Keratinocyte (primary cell): ENCODE results near the gene F8. TPM values are rescaled to one million over a fixed set of nuclear protein-coding genes. Genes with fewer than 3 reads are reported as not detected.
"Not testable (repeated sequence)": the region's sequence is repeated elsewhere in the genome, so short reads cannot be mapped to it uniquely, and the experiment has no call there.

ENCODE experiments used
- DNase-seq: peaks from one replicate; pipeline ENCODE4 v3.0.0-alpha.2; 2011; ENCODE audit warnings: low read depth, missing footprints, low spot score
- FAIRE-seq: peaks from 2 replicates; lab custom pipeline; 2011; peaks lifted over from hg19 to GRCh38; lab: Jason Lieb, UNC
- H2AFZ ChIP-seq: 2 replicates; pipeline ENCODE4 v1.6.0; 2012; ENCODE audit warnings: low read length, control low read depth, inconsistent platforms; ENCODE audit not compliant: control insufficient read depth
- H3K27ac ChIP-seq: 2 replicates; pipeline ENCODE4 v1.5.1; 2011; ENCODE audit warnings: low read length; ENCODE audit not compliant: control insufficient read depth, insufficient read depth
- H3K27me3 ChIP-seq: 3 replicates; pipeline ENCODE4 v1.6.0; 2011; ENCODE audit warnings: low read length; ENCODE audit not compliant: control insufficient read depth, insufficient read depth; ENCODE audit errors: extremely low read depth
- H3K36me3 ChIP-seq, 2 experiments: 2 replicates in 1 of 2; 3 replicates in 1 of 2; pipeline ENCODE4 v1.5.1; 2011; ENCODE audit warnings: low read length in 2 of 2, mild to moderate bottlenecking in 1 of 2; ENCODE audit not compliant: control insufficient read depth in 2 of 2, insufficient read depth in 2 of 2; ENCODE audit errors: extremely low read depth in 1 of 2
- H3K4me1 ChIP-seq: 3 replicates; pipeline ENCODE4 v1.5.1; 2011; ENCODE audit warnings: low read length; ENCODE audit not compliant: control insufficient read depth, insufficient read depth; ENCODE audit errors: extremely low read depth
- H3K4me2 ChIP-seq: 3 replicates; pipeline ENCODE4 v1.6.0; 2011; ENCODE audit warnings: low read depth, low read length; ENCODE audit not compliant: control insufficient read depth, insufficient read depth; ENCODE audit errors: extremely low read depth
- H3K4me3 ChIP-seq, 3 experiments: fragments of 200-600 bp in 1 of 3; sonication (generic) in 1 of 3; 2 replicates in 2 of 3; 3 replicates in 1 of 3; pipeline ENCODE4 v1.5.1; 2011 to 2016; ENCODE audit warnings: low read length in 3 of 3, mild to moderate bottlenecking in 3 of 3, control low read depth in 2 of 3, inconsistent platforms in 1 of 3, low read depth in 1 of 3, mixed read lengths in 1 of 3, mixed run types in 1 of 3, moderate library complexity in 1 of 3; ENCODE audit not compliant: control insufficient read depth in 2 of 3, insufficient read depth in 2 of 3; ENCODE audit errors: extremely low read depth in 1 of 3
- H3K79me2 ChIP-seq: 2 replicates; pipeline ENCODE4 v1.6.0; 2012; ENCODE audit warnings: low read length; ENCODE audit not compliant: control insufficient read depth, insufficient read depth
- H3K9ac ChIP-seq: 3 replicates; pipeline ENCODE4 v1.6.0; 2011; ENCODE audit warnings: low read length; ENCODE audit not compliant: control insufficient read depth, insufficient read depth; ENCODE audit errors: extremely low read depth
- H3K9me1 ChIP-seq: 3 replicates; pipeline ENCODE4 v1.6.0; 2011; ENCODE audit warnings: low read length; ENCODE audit not compliant: control insufficient read depth, insufficient read depth; ENCODE audit errors: extremely low read depth
- H3K9me3 ChIP-seq: 2 replicates; pipeline ENCODE4 v1.5.1; 2012; ENCODE audit warnings: low read depth, low read length; ENCODE audit not compliant: control insufficient read depth
- H4K20me1 ChIP-seq: 3 replicates; pipeline ENCODE4 v1.6.0; 2011; ENCODE audit warnings: low read length; ENCODE audit not compliant: control insufficient read depth, insufficient read depth; ENCODE audit errors: extremely low read depth
- dilution Hi-C: fragments of 300-500 bp; cut with MboI; formaldehyde crosslinking; loops from one replicate; pipeline ENCODE4 v1.7.0; 2020; ENCODE audit warnings: low sequenced_read_pairs; ENCODE audit not compliant: extremely low pct_ligation_motif_present
- polyA plus RNA-seq, 5 experiments: library from polyadenylated mRNA; depleted of rRNA in 3 of 5; stranded (reverse) in 3 of 5; stranded (forward) in 1 of 5; unstranded in 1 of 5; fragments of >200 nt; gene quantifications; 1 replicate in 1 of 5; 2 replicates in 3 of 5; 3 replicates in 1 of 5; pipeline versions ENCODE4 v1.2.1 to v1.2.3, GENCODE V29; 2011 to 2012; ENCODE audit warnings: missing spikeins in 2 of 5, low read depth in 1 of 5, low replicate concordance in 1 of 5

F8 gene
- polyA plus RNA-seq, 1 donor (not counting 4 experiments of a cell fraction or from before 2014, with no cell fraction given) = 1.3 TPM

- H3K9me1 ChIP-seq, H4K20me1 ChIP-seq, H3K9ac ChIP-seq, dilution Hi-C loops, H3K36me3 ChIP-seq, H3K4me2 ChIP-seq, H3K27ac ChIP-seq, DNase-seq, H3K4me3 ChIP-seq, H3K79me2 ChIP-seq, H3K27me3 ChIP-seq, H3K9me3 ChIP-seq, H3K4me1 ChIP-seq, H2AFZ ChIP-seq, FAIRE-seq: not testable (repeated sequence)
Observed at GRCh38 chrX:154886069-154886788, 136.3 kb downstream of the F8 start, which contains the start of gene F8A1. Gene F8A1, plus strand, starts transcription at chrX:154886355. Its CDS starts 20 bp downstream, at chrX:154886375.

GRCh38 chrX:154885549-154885948 lies 137.0 kb downstream of the F8 start:
- H3K36me3 ChIP-seq, H3K79me2 ChIP-seq, dilution Hi-C loops, H2AFZ ChIP-seq, H3K4me2 ChIP-seq, DNase-seq, H3K9me1 ChIP-seq, H3K27ac ChIP-seq, H4K20me1 ChIP-seq, H3K4me1 ChIP-seq, FAIRE-seq, H3K27me3 ChIP-seq, H3K4me3 ChIP-seq, H3K9me3 ChIP-seq, H3K9ac ChIP-seq: not testable (repeated sequence)

- H3K9ac ChIP-seq, H3K79me2 ChIP-seq, H3K4me3 ChIP-seq, H2AFZ ChIP-seq, H3K27ac ChIP-seq, dilution Hi-C loops, H3K4me2 ChIP-seq, H3K9me1 ChIP-seq, FAIRE-seq, DNase-seq, H4K20me1 ChIP-seq, H3K27me3 ChIP-seq, H3K36me3 ChIP-seq, H3K9me3 ChIP-seq, H3K4me1 ChIP-seq: not testable (repeated sequence)
Observed at GRCh38 chrX:154885057-154885456, 137.5 kb downstream of the F8 start.

- H3K9ac ChIP-seq, dilution Hi-C loops, DNase-seq: not testable (repeated sequence)
Observed at GRCh38 chrX:154884069-154884468, 138.5 kb downstream of the F8 start.

More at GRCh38 chrX:154884069-154884468, 138.5 kb downstream of the F8 start:
- H2AFZ ChIP-seq, H3K9me1 ChIP-seq, H3K27ac ChIP-seq, H3K4me2 ChIP-seq, H3K36me3 ChIP-seq, H3K79me2 ChIP-seq, H3K4me1 ChIP-seq, FAIRE-seq, H4K20me1 ChIP-seq, H3K9me3 ChIP-seq, H3K27me3 ChIP-seq, H3K4me3 ChIP-seq: not testable (repeated sequence)
